ENCODE data around the gene SAMD11. TPM values are rescaled to one million over a fixed set of nuclear protein-coding genes. Genes with fewer than 3 reads are reported as not detected.

The SAMD11 gene
- total RNA-seq, 4 donors from 2014 or later: not detected

DNA sequence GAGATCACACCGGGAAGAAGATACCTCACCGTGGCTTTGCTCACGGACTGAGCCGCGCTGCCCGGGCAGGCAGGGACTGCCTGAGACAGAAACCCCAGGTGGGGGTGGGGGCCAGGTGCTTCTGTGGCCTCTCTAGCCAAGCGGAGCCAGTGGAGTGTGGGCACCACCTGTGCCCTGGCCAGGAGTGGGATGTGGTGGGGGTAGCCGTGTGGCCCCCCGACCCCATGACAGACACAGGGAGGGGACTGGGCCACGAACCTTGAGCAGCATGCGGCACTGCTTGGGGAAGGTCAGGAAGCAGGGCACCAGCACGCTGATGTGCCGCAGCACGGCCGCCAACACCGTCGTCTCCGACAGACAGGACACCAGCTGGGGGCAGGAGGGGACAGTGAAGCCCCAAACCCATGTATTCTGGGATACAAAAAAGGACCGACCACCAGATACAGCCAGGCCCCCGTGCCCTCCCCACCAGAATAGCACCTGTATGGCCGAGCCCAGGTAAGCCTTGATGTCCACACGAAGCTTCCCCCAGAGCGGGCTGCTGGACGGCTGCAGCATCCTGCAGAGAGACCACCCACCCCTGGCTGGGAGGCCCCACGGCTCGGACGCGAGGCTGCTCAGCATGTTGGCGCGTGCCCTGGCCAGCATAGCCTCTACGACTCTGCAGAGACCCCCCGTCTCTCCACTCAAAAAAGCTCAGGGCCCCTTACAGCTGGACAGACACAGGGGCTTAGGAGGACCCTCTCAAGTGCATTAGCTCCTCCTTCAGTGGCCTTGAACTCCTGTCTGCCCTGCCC, 30.0 kb downstream of the SAMD11 start:
- TF ChIP-seq, protein P1, sequence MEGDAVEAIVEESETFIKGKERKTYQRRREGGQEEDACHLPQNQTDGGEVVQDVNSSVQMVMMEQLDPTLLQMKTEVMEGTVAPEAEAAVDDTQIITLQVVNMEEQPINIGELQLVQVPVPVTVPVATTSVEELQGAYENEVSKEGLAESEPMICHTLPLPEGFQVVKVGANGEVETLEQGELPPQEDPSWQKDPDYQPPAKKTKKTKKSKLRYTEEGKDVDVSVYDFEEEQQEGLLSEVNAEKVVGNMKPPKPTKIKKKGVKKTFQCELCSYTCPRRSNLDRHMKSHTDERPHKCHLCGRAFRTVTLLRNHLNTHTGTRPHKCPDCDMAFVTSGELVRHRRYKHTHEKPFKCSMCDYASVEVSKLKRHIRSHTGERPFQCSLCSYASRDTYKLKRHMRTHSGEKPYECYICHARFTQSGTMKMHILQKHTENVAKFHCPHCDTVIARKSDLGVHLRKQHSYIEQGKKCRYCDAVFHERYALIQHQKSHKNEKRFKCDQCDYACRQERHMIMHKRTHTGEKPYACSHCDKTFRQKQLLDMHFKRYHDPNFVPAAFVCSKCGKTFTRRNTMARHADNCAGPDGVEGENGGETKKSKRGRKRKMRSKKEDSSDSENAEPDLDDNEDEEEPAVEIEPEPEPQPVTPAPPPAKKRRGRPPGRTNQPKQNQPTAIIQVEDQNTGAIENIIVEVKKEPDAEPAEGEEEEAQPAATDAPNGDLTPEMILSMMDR (IDR thresholded peaks at IDR 0.05; ENCODE audit: low read depth): no peak

DNA sequence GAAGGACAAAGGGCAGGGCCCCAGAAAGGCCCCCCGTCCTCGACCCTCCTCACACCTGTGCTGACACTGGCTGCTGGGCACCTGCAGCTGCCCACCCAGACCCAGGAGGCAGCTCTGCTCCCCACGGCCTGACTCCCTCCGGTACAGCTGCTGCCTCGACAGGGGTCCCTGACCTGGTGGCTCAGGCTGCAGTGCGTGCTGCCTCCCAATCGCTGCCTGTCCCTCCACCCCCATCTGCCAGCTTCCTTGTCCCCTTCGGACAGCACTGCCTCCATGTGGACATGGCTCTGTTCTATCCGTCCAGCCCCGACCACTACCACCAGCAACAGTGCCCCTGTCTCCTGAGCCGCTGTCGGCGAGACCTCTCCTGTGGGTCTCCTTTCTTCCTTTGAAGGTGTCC, 31.2 kb downstream of the SAMD11 start:
- TF ChIP-seq, protein P1 (IDR thresholded peaks at IDR 0.05; ENCODE audit: low read depth): no peak

DNA sequence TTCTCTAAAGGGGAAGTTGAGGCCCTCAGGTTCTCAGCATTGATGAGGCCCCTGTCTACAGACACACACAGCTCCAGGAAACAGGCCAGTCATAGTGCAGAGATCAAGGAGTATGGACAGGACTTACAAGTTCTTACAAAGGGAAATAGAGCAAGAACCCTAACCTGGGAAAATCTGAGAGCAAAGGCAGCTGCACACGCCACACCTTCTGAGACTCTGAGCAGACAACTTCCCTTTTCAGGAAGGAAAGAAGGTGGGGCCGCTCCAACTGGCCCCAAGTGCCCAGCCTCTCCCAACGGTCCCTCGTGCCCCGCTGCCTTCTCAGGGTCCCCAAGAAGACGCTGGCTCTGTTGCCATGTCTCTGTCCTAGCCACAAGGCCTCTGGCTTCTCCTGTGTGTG, 31.8 kb downstream of the SAMD11 start:
- TF ChIP-seq, protein P1 (IDR thresholded peaks at IDR 0.05; ENCODE audit: low read depth): no peak

DNA sequence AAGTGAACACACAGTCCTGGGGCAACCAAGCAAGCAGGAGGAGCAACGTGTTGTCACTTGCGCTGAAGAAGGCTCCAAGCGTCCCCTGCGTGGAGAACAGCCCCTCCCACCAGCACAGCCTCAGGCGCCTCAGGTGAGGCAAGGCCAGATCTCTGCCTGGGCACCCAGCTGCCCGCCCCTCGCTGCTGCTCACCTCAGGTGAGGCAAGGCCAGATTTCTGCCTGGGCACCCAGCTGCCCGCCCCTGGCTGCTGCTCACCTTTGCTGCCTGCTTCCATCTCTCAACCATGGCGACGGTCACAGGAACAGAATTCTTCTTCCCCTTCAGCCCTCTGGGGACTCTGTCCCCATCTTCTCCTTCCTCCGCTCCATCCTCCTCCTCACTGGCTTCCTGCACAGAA, 32.9 kb downstream of the SAMD11 start:
- TF ChIP-seq, protein P1 (IDR thresholded peaks at IDR 0.05; ENCODE audit: low read depth): no peak

DNA sequence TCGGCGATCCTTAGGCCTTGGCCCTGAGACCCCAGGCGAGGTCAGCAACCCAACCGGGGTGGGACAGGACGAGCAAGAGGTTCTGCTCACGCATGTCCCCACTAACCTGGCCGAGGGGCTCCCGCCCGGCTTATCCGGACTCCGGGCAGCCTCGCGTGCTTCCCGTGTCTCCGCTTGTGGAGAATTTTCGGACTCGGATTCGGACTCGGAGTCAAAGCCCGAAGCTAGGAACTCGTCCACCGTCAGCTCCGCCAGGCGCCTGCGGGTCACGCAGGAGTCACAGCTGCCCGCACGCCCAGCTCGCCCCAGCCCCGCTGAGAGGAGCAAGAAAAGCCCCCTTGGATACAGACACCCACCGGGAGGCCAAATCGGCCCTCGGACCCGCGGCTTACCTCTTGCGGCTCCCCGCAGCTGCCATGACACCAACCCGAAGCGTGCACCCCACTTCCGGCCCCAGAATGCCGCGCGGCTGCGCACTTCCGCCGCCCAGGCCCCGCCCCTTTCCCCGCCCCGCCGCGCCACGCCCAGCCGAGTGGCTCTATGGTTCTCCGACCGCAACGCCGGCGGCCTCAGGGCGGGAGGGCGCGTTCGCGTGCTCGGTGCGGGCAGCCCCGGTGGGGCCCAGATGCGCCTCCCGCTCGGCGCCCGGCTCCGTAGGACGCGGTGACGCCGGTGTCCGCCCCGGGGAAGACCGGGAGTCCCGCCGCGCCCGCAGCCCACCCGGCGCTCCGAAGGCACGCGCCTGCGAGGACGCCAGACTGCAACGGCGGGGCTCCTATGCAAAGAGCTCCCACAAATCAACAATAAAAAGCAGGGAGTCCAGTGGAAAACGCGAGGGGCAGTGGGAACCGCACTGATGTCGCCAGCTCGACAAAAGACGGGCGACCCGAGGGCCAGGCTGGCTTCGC, 35.4 kb downstream of the SAMD11 start, which contains the start of gene NOC2L:
NOC2L (minus strand) TSS at position 434 of the 908 bp plus-strand sequence; CDS start at position 418, 16 bp downstream.
- TF ChIP-seq, protein P1 (IDR thresholded peaks at IDR 0.05; ENCODE audit: low read depth): no peak

DNA sequence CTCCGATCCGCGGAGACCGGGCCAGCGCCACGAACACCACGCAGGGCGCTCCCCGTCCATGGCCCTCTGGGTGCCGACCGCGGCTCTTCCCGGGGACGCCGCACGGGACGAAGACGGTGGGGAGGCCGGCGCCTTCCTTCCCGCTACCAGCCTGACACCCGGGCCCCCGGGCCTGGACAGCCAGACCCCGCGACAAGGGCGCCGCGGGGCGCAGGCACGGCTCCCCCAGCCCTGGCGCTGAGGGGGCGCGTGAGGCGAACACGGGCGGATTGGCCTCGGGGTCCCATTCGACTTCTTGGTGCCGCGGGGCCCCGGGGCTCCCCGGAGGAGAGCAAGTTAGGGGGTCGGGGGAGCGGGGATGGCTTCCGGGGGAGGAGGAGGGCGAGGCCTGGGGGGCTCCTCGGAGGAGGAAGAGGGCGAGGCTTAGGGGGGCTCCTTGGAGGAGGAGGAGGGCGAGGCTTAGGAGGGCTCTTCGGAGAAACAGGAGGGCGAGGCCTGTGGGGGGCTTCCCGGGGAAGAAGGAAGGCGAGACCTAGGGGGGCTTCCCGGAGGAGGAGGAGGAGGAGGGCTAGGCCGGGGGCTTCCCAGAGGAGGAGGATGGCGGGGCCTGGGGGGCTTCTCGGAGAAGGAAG, 36.1 kb downstream of the SAMD11 start:
- TF ChIP-seq, protein P1 (IDR thresholded peaks at IDR 0.05; ENCODE audit: low read depth): no peak

Data from subcutaneous adipose tissue (tissue), 4 donors.